ENCODE results near the gene BAIAP2L1.

DNA sequence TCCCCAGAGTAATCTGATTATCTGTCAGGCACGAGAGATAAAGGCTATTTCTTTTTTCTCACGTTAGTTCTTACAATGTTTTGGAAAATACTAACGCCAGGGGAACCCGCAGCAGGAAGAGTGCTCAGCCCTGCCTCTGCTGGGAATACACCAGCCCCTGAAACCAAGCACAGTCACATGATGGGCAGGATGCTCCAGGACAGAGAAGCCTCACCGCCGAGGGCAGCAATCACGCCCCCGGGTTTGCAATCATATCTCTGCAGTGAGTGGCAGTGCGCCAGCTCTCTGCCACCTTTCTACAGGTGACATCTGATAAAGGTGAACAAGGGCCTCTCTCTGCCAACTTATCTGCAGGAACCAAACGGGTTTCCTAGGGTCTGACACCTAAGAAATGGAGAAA, 79.6 kb downstream of the BAIAP2L1 start:
- TF ChIP-seq, protein P1, sequence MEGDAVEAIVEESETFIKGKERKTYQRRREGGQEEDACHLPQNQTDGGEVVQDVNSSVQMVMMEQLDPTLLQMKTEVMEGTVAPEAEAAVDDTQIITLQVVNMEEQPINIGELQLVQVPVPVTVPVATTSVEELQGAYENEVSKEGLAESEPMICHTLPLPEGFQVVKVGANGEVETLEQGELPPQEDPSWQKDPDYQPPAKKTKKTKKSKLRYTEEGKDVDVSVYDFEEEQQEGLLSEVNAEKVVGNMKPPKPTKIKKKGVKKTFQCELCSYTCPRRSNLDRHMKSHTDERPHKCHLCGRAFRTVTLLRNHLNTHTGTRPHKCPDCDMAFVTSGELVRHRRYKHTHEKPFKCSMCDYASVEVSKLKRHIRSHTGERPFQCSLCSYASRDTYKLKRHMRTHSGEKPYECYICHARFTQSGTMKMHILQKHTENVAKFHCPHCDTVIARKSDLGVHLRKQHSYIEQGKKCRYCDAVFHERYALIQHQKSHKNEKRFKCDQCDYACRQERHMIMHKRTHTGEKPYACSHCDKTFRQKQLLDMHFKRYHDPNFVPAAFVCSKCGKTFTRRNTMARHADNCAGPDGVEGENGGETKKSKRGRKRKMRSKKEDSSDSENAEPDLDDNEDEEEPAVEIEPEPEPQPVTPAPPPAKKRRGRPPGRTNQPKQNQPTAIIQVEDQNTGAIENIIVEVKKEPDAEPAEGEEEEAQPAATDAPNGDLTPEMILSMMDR (IDR thresholded peaks at IDR 0.05), result no peak
- no peak for TF ChIP-seq POLR2A (IDR thresholded peaks at IDR 0.05)
- no peak for TF ChIP-seq POLR2AphosphoS5 (IDR thresholded peaks at IDR 0.05)
- no peak for TF ChIP-seq EP300 (IDR thresholded peaks at IDR 0.05; ENCODE audit: low read depth)

Measured in transverse colon (tissue), 4 donors.